DND-41 (cell line): Measurements from ENCODE around the gene CDKN1C.

ENCODE experiments used
- EZH2 ChIP-seq: IDR thresholded peaks from 3 replicates; pipeline ENCODE4 v1.6.1; 2012; ENCODE audit warnings: borderline replicate concordance, low read depth, mild to moderate bottlenecking, moderate library complexity, low read length, inconsistent platforms; ENCODE audit not compliant: severe bottlenecking
- TF ChIP-seq, protein P1 (sequence below): IDR thresholded peaks from 2 replicates; pipeline ENCODE4 v1.5.1; 2012; ENCODE audit warnings: borderline replicate concordance, low read length, moderate library complexity, mild to moderate bottlenecking; ENCODE audit not compliant: poor library complexity, severe bottlenecking; ENCODE audit errors: extremely low read depth

DNA sequence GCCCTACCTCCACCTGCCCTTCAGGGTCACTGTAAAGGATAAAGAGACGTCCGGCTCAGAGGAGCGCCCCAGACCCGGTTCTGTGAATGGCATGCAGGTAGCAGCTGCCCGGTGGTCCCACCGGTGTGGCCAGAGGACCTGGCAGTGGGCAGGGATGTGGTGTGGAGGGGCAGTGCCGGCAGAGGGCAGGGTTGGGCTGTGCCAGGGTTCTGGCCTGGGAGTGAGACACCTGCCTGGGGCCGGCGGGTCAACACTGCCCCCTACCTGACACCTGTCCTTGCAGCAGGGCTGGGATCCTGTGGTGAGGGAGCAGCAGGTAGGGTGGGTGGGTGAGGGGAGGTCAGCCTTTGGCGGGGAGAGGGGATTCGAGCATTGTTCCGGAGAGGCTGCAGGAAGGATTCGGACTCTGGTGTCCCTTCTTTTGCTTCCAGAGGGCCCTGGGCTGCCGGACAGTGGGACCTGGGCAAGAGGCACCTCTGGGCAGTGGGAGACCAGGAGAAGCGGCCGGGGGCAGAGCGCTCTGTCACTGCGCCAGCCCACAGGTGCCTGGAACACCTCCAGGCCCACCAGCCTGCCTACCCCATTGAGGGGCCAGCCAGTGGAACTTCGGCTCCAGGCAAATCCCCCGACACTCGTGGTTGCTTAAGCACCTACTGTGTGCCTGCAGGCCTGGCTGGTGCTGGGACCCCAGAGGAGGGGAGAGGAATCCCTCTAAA is 45.3 kb upstream of the CDKN1C start:
- TF ChIP-seq, protein P1, sequence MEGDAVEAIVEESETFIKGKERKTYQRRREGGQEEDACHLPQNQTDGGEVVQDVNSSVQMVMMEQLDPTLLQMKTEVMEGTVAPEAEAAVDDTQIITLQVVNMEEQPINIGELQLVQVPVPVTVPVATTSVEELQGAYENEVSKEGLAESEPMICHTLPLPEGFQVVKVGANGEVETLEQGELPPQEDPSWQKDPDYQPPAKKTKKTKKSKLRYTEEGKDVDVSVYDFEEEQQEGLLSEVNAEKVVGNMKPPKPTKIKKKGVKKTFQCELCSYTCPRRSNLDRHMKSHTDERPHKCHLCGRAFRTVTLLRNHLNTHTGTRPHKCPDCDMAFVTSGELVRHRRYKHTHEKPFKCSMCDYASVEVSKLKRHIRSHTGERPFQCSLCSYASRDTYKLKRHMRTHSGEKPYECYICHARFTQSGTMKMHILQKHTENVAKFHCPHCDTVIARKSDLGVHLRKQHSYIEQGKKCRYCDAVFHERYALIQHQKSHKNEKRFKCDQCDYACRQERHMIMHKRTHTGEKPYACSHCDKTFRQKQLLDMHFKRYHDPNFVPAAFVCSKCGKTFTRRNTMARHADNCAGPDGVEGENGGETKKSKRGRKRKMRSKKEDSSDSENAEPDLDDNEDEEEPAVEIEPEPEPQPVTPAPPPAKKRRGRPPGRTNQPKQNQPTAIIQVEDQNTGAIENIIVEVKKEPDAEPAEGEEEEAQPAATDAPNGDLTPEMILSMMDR, result no peak
- no peak for TF ChIP-seq EZH2
